Esophagus squamous epithelium (tissue), 4 donors: ENCODE data around the gene SEC31A.

Experiments
- POLR2A ChIP-seq, 4 donors: fragments of 450-650 bp; IDR thresholded peaks; one replicate each; pipeline ENCODE4 v1.6.1; 2017; ENCODE audit warnings: antibody characterized with exemption in 4 of 4, mild to moderate bottlenecking in 4 of 4, moderate library complexity in 3 of 4
- TF ChIP-seq, protein P1 (sequence below), 6 experiments: fragments of 450-650 bp in 4 of 6; fragments of 200-600 bp in 2 of 6; sonication (generic) in 2 of 6; IDR thresholded peaks; one replicate each; pipeline ENCODE4 v1.5.1; 2016 to 2019; ENCODE audit warnings: antibody characterized with exemption in 6 of 6, mild to moderate bottlenecking in 4 of 6, moderate library complexity in 4 of 6

DNA sequence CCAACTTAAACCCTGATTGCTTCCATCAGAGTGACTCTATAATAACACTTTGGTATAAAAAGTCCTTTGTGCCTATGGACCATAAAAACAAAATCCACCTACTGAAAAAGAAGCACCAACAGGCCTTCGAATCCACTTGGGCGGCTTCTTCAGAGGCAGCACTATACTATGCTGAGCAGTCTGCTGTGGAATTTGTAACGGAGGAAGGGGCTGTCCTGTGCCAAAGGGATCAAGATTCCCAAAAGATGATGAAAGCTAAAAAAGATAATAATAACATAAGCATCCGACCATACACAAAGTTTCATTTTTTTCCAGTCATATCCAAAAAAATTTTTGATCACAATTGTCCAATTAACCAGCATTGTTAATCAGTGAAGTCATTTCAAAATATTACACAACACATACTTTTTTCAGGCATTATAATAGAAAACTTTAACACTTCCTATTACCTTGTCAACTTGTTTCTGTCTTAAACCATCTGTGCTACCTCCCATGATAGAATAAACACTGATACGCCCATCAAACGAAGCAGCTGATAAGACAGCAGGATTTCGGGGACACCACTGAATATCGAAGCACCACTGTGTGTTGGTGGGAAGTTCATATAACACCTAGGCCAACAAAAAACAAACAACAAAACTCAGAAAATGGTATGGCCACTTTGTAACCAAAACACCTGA, 24.1 kb downstream of the SEC31A start:
- TF ChIP-seq, protein P1, sequence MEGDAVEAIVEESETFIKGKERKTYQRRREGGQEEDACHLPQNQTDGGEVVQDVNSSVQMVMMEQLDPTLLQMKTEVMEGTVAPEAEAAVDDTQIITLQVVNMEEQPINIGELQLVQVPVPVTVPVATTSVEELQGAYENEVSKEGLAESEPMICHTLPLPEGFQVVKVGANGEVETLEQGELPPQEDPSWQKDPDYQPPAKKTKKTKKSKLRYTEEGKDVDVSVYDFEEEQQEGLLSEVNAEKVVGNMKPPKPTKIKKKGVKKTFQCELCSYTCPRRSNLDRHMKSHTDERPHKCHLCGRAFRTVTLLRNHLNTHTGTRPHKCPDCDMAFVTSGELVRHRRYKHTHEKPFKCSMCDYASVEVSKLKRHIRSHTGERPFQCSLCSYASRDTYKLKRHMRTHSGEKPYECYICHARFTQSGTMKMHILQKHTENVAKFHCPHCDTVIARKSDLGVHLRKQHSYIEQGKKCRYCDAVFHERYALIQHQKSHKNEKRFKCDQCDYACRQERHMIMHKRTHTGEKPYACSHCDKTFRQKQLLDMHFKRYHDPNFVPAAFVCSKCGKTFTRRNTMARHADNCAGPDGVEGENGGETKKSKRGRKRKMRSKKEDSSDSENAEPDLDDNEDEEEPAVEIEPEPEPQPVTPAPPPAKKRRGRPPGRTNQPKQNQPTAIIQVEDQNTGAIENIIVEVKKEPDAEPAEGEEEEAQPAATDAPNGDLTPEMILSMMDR (IDR thresholded peaks at IDR 0.05) = no peak
- no peak for TF ChIP-seq POLR2A (IDR thresholded peaks at IDR 0.05)
